NCI-H526 (cell line): ENCODE data around the gene RNLS.

ENCODE experiments used
- DNase-seq, 2 experiments: peaks; one replicate each; lab custom pipeline; 2025; lab: John Stamatoyannopoulos, UW

Gene RNLS

DNA sequence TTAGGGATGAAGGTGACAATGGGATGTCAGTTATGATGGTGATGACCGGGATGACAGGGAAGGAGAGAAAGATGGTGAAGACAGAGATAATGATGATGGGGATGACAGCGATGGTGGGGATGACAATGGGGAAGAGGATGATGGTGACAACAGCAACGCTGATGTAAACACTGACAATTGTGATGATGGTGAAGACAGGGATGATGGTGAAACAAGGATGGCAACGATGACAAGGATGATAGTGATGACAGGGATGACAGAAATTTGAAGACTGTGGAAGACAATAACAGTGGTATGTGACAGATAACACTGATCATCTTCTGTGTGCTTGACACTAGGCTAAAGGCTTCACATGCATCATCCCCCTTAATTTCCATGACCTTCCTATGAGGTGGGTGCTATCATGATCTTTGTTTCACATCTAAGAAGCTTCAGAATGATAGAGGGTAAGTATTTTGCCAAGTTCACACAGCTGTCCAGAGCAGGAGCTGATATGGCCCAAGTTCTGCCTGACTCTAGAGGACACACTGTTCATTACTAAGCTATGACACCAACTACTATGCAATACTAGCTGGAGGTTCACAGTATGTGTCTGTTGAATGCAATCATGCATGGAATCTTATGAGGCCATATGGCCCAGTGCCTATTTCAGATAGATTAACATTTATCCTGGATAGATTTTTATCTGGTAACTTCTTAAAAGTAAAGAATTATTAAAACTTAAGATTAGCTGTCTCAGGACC lies 105.6 kb downstream of the RNLS start:
- no peak for DNase-seq

DNA sequence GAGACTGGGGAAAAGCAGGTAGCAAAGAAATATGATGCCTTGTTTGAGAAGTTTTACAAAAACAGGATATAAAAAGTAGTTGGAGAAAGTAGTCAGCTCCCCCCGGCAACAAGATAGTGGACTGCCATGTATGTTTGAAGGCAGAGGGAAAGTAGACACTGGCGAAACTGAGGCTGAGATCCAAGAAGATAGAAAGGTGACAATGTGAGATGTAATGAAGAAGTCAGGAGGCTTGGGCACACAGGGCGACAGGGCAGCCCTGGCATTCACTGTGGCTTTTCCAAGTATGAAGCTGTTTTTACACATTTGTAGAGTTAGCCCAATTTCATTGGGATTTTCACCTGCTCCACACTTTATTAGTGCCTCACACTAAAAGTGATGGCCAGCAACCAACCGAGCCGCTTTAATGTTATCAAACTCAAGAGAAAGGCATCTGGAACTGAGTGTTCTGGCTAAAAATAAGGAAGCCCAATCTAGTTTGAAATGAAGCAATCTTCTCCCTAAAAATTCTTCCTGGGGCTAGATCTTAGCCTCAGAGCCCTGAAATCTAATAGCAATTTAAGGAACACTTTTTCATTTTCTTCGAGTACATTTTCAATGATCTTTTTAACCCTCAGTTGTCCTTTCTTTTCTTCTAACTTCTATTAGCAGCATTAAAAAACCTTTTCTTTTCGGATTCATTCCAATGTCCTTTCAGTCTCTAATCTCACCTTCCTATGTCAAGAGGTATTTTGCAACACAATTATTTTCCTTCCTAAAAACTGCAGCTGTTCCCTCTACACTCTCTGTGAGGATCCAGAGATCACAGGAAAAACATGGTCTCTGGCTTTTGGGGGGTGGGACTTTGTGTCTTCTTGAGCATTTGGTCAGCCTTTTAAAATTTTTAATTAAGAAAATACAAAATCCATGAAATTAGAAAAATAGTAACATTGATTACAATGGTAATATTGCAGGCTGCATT lies 108.0 kb downstream of the RNLS start:
- peak in 1 of 2 experiments; percentile 36 for DNase-seq

DNA sequence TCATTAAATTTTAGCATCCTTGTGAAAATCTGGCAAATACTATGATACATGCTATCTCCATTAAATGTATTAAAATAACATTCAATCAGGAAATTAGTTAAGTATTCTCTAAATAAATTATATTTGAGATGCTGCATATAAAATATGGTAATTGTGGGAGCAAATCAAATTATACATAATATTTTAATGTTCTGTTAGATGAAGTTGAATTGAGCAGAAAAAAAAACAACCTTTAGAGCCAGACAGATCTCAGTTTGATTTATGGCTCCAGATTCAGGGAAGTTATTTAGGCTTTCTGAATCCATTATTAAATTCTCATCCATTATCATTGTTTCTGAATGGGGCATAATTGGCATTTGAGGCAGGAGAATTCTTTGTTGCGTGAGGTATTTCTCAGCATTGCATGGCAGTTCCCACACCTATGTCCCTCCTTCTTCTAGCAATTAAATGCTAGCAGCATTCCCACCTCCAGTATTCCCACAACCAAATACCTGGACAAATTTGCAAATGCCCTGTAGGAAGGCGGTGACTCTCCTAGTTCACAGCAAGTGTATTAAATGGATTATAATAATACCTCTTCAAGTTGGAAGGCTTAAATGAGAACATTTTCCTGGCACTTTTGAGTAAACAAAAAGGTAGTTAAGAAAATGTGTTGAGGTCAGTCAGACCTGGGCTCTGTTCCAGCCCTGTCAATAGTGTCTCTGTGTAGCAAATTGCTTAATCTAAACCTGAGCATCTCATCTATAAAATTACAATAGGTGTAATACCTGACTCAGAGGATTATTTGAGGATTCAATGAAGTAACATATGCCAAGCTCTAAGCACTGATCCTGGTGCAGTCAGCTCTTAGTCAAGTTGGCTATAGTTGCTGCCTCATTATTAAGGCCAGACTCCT lies 108.9 kb downstream of the RNLS start:
- DNase-seq = peak; percentile 68 to 77

DNA sequence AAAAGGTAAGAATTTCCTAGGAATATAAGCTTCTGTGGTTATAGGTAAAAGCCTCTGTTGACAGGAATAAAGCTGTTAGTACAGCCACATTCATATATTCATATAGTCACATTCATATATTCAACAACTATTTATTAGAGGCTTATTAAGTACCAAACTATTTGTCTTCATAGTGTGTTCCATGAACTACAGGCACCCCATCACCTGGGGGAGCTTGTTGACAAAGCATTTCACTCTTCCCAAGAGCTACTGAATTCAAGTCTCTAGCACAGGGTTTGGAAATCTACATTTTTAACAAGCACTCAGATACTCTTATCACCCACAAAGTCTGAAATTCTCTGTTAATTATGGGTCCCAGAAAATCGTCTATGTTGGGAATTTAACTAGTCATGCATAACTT lies 110.6 kb downstream of the RNLS start:
- no peak for DNase-seq

DNA sequence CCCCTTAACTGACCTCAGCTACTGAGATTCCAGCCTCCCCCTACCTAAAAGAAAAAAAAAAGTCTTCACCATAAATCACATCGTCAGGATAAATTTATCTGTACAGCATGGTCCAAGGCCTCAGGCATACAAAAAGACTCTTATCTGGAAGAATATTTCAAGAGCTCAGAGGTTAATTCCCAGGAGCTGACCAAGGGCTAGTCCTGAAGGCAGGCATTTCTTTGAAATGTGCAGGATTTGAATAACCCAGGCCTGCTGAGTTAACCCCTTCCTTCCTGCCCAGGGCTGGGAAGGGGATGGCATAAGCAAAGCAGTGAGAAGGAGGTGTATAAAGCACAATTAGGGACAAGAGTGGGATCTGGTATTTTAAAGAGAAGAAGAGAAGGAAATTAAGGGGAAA lies 111.2 kb downstream of the RNLS start:
- DNase-seq = no peak

DNA sequence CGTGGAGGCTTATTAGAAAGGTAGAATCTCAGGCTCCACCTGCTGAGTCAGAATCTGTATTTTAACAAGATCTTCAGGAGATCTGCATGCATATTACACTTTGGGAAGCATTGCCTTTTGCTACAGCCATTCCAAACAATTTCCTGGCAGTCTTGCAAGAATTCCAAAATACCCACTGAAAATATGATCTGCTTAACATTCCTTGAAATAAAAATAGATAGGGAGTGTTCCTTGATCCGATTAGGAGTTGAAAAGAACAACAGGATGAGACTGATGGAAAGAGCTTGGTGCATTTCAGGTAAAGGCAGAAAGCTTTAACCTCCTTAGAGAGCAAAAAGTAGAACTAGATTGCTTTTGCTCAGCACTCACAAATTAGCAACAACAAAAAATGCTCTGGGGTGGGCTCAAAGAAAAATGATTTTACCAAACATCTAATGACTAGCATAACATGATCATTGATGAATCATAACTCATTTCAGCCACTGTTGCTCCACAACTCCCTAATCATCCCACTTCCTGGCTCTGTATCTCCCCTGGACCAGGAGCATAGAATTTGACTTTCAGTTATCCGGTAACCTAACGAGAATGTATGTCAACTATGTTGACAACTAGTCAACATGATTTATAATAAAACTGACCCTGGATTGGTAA lies 115.2 kb downstream of the RNLS start:
- DNase-seq = no peak

DNA sequence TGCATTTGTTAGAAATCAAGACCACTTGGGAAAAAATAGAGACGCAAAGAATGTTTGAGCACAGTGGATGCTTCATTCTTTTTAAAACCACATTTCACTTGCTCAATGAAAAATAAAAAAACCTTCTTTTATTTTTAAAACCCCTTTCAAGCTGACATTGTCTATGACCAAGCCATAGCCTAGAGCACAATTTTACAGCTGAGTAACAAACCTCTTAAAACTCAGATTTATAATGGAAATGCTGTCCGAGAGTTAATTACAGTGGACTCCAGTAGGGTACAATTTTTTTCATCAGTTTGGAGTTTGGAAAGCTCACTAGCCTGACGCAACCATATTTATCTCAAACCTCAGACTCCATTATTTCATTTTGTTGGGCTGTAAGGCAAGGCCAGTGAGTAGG lies 116.3 kb downstream of the RNLS start:
- DNase-seq = no peak

DNA sequence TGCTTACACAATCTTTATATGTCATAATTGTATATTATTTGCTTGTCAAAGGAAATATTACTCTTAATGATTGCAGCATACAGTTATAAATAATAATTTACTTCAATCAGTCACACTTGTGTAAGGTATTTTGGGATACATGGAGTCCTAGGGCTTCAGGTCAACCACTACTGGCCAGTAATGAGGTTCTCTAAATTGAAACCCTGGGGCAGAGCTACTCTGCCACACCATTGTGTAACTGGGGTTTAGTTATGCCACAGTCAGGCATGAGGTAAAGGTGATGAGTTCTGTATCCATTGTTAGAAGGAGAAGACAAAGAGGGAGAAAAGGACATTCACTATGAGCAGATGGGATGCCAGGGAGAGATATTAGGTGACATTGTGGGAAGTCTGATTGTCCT lies 117.4 kb downstream of the RNLS start:
- DNase-seq = no peak

DNA sequence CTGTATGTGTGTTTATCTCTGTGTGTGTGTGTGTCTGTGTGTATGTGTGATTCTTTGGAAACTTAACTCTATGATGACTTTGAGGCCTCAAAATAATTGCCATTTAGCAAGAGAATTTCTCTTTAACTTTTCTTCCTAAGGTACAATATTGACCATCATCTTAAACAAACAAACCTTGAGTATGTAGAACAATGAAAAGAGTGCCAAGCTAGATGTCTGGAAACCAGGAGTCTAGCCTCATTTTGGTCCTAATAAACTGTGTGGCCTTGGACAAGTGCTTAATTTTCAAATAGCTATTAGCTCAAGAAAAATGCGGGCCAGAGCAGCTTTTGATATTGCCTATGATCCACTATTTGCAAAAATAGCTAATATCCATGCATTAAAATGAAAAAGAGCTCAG lies 119.3 kb downstream of the RNLS start:
- DNase-seq = no peak

DNA sequence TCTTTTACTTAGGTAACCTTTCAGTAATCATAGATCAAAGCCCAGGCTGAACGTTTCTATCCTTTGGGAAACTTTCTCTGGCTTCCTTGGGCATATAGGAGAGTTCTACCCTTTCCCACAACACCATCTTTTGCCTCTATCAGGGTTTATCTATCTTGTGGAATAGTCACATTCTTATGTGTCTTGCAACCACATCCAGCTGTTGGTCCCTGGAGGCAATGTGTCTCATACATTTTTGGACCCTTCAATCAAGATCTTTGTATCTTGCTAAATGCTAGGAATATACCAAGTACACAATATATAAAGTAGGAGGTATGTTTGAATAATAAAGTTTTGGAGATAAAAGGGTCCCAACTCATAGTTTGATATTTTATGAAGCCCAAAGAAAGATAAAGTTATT lies 121.7 kb downstream of the RNLS start:
- no peak for DNase-seq

DNA sequence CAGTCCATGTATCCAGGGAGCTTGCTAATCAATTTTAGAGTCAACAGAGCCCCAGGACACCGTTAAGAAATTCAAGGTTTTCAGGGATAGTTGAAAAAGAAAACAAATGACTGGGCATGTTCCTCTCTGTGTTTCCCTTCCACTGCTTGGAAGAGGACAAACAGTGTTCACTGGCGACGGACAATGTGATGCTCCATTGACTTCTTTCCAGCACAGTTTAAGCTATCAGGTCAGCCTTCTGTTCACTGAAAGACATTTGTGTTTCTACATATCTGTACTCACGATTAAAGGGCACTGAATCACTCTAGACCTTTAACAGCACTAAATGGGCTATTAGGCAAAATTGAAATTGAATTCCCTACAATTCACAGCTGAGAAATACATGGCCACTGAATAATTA lies 123.6 kb downstream of the RNLS start:
- no peak for DNase-seq

DNA sequence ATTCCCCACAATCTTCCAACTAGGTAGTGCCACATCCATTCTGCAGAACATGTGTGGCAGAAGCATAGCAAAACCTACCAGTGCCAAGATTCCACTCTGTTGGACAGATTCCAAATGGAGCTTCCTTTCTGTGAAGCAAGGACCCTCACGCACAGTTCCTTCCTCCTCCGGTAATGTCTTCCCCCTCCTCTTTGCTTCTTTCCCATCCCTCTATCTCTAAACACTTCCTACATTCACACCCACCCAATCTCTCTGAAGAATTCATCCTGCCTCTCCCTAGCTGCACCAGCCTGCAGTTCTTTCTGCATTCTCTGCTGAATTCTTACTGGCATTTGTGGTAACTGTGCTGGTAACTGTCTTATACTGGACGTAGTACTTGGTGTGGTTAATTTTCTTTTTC lies 124.9 kb downstream of the RNLS start:
- DNase-seq = no peak

DNA sequence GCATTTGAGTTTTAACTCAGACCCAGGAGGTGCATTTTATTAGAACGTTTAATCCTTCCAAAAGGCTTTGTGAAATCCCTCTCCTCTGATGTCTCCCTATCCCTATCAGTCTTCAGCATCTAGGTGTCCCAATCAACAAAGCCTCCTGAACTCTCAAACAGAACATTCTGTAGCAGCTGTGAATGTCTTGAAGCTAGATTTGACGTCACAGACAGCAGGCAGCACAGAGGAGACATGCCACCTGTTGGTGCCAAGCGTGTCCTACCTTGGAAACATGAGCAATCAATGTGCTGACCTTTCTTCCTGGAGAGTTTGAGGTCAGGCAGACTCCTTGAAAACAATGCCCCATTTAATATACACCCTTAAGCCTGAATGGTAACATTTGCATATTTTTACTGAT lies 125.5 kb downstream of the RNLS start:
- DNase-seq = no peak

DNA sequence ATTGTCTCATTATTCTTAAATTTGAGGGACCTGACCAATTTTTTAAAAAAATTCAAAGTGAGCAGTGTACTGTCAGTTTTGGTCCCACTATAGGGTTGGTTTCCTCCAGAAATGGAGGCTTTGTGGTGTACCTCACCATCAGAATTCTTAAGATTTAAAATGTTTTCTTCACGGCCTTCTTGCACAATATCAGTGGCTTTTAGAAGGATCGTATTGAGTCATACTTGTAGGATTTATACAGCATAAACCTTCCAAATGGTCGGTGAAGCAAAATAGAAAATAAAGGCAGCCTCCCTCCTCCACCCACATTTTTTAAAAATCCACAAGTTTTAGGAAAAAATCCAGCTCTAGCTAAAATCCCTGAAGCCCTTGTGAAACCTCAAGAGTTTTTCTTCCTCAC lies 126.4 kb downstream of the RNLS start:
- DNase-seq = no peak

DNA sequence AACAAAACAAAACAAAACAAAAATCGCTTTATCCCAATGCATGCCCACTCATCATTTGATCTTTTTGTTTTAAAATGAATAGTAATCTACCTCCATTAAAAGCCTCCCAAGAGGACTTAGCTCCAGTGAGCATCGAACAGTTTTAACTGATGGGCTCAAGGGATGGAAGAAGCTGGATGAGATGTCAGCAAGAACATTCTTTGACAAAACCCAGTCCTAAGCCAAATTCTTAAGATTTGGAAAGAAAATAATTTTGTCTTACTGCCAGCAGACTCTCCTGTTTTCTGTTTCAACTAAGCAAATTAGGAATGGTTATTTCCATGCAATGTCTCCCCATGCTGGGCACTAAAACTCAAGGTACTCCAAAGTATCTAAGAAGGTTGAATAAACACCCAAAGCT lies 127.3 kb downstream of the RNLS start:
- DNase-seq = no peak

DNA sequence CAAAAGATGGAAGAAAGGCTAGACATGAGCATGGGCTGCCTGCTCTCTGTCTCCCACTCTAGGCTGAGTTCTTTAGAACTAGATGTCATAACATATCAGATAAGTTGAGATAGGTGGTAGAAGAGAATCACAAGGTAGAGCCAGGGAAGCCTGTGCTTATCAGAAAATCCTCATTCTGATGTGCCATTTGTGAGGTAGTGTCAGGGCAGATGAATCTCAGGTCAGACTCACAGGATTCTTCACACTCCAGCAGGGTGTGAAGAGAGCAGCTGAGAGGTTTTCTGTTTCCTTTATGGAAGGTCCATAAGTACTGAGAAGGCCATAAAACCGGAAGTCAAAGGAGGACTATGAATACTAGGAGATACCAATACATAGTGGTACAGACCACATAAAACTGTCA lies 132.9 kb downstream of the RNLS start:
- DNase-seq = no peak

DNA sequence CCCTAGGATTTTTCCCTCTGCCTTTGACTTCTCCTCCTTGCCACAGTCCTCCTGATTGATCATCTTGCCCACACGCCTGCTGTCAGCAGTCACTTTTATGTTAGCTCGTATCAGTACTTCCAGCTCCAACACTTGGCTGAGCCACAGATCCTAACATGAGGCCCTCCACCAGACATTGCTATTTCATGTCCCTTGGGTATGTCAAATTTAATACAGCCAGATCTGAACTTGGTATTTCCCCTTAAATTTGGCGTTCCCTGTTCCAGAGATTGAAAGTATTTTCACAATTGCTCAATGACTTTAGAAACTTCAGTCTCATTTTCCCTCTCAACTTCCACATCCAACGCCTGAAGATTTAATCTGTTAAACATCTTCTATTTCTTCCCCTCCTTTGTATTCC lies 140.4 kb downstream of the RNLS start:
- no peak for DNase-seq

DNA sequence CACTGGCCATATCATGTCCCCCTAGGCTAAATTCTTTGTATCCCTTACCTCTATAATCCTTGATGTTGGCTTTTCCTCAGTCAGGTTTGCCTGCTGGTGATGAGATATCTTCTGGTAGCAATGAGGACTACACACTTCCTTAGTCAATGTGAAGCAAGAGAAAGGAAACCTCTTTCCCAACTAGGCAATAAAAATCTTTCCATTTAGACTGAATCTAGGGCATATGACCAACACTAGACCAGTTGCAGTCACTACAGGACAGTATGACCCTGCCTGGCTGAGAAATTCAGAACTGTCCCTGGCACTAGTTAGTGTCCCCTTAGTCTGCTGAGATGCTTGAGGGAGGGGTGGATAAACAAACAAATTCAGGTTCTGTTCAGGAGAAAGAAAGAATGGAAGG lies 142.6 kb downstream of the RNLS start:
- DNase-seq = no peak

DNA sequence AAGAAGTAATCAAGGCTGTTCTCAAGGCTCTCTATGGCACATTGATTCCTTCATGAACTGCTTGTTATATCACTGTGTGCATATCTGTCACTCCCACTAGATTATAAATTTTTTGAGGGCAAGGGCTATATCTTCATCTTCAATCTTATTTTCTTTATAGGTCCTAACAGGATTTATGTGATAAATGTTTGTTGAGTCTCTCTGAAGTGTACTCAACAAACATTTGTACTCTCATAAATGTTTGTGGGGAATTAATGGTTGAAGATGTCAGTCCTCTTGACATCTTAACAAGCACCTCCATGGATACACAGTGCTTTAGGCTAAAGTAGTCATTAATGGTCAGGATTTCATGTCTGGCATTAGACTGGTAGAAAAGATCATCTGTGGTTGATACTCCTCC lies 143.2 kb downstream of the RNLS start:
- no peak for DNase-seq

DNA sequence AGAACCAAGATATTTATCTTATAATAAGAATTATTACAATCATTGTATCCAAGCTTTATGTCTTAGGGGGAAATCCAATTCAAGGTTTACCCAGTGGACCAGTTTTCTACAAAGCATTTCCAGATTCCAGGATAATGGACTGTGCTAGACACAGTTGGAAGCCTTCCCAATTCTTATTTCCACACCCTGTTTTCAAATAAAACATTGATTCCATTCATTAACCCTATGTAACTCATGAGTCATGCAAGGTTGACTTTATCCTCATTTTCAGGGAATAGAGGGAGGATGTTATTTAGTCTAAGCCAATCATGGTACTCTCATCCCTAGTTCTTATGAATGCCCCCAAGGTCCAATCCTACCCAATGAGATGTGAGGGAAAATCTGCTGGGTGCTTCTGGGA lies 145.7 kb downstream of the RNLS start:
- no peak for DNase-seq

DNA sequence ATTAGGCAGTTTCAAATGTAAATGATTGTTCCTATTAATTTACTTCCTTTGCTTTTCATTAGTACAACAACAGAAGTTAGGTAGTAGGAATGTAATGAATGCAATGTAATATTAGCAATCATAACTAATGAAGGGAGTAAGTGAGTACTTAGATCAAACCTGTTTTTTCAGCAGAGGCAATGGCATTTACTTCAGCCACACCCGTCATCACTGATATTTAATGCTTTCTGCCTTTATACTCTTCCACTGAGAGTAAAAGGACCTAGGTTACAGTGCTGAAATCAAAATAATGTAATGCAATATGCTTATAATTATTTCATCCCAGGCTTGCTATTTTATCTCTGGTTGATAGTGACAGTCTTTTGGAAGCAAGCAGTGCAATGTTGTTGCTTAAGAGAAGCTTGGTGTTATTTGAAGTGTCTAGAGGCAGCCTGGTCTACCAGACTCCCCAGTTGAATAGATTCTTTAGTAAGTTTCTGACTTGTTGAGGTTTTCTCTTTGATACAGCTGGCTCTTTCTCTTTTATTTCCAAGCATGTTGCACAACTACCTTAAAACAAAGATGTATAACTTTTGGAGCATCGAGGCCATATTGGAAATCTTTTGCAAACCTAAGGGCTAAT lies 149.4 kb downstream of the RNLS start:
- DNase-seq = no peak
